Heart right ventricle (tissue), 16 donors: ENCODE results near the gene TMEM171. TPM values are rescaled to one million over a fixed set of nuclear protein-coding genes. Genes with fewer than 3 reads are reported as not detected.

Experiments used
- ATAC-seq, 8 donors: fragments of 200-7000 bp; cut with Tn5 transposase; one replicate each; pipeline ENCODE4 v1.9.1; 2020; ENCODE audit warnings: mild to moderate bottlenecking in 8 of 8, moderate library complexity in 8 of 8, moderate number of reproducible peaks in 1 of 8
- DNase-seq, 2 donors: peaks; one replicate each; pipeline ENCODE4 v3.0.0-alpha.2; 2020
- H3K27ac ChIP-seq, 10 donors: fragments of 200-600 bp; sonication (generic) in 2 of 10; one replicate each; pipeline versions ENCODE4 v1.5.0 to v1.8.0; 2020 to 2022; ENCODE audit warnings: mild to moderate bottlenecking in 3 of 10
- H3K27me3 ChIP-seq, 7 donors: fragments of 200-600 bp; one replicate each; pipeline ENCODE4 v1.8.0; 2021 to 2022; ENCODE audit warnings: mild to moderate bottlenecking in 2 of 7
- H3K36me3 ChIP-seq, 9 donors: fragments of 200-600 bp; sonication (generic) in 1 of 9; one replicate each; pipeline versions ENCODE4 v1.5.0 to v1.8.0; 2020 to 2022; ENCODE audit warnings: mild to moderate bottlenecking in 2 of 9
- H3K4me1 ChIP-seq, 9 donors: fragments of 200-600 bp; sonication (generic) in 1 of 9; one replicate each; pipeline versions ENCODE4 v1.5.0 to v1.8.0; 2020 to 2022; ENCODE audit warnings: mild to moderate bottlenecking in 4 of 9
- H3K4me3 ChIP-seq, 10 donors: fragments of 200-600 bp; sonication (generic) in 2 of 10; one replicate each; pipeline versions ENCODE4 v1.5.0 to v1.8.0; 2020 to 2022; ENCODE audit warnings: mild to moderate bottlenecking in 7 of 10, moderate library complexity in 2 of 10
- H3K9me3 ChIP-seq, 11 donors: fragments of 200-600 bp in 10 of 11; sonication (generic) in 2 of 11; one replicate each; pipeline versions ENCODE4 v1.5.0 to v1.8.0; 2013 to 2022; ENCODE audit warnings: mild to moderate bottlenecking in 2 of 11, control low read depth in 1 of 11, moderate library complexity in 1 of 11
- WGBS, 2 donors: extraction: QIAGEN DNeasy Blood & Tissue Kit; methylation state at CpG; one replicate each; pipeline ENCODE4 v1.1.7; 2013; ENCODE audit warnings: inconsistent platforms in 1 of 2; 5-methylcytosine and 5-hydroxymethylcytosine counted together
- intact Hi-C, 10 donors: fragments of 100-400 bp; cut with DNase I; formaldehyde crosslinking; loops; one replicate each; pipeline versions ENCODE4 v1.11.1 to v1.14.2; 2022
- polyA plus RNA-seq, 2 donors: library from polyadenylated mRNA; stranded (reverse); fragments of 200-250 nt; gene quantifications; one replicate each; pipeline ENCODE4 v1.2.3, GENCODE V29; 2013
- total RNA-seq, 10 donors: library from RNA; stranded (reverse); fragmentation: NEBNext Ultra II Directional in 3 of 10; extraction: Animal tissue kit (Norgen Biotek cat#: 25700) in 3 of 10; gene quantifications; one replicate each; pipeline versions ENCODE4 v1.2.1 to v1.2.4, GENCODE V29; 2021 to 2023
- TF ChIP-seq, protein P1 (sequence below), 9 donors: fragments of 200-600 bp; sonication (generic) in 2 of 9; IDR thresholded peaks; one replicate each; pipeline versions ENCODE4 v1.5.0 to v1.8.0; 2021 to 2022; ENCODE audit warnings: antibody characterized with exemption in 9 of 9, mild to moderate bottlenecking in 5 of 9, moderate library complexity in 1 of 9
- donor health status: Arrhythmogenic right ventricular cardiomyopathy.
- donor health status: ischemic (EF 13 %, LVEDD 7.1; RV severe dilation, severe dysfunction).
- donor health status: healthy with polysubstance abuse.
- donor health status: DM: no; HTN: yes; CAD: no.
- donor health status: DM: no; HTN: no; CAD: no.
- donor health status: ischemic (EF 25% LVEDD 6.9; RV normal size, moderate dysfunction).
- donor health status: ischemic (EF 25% LVEDD 5.7; RV mildly dilated, moderate dysfunction).
- donor health status: healthy.
- donor health status: DM: yes; HTN: yes; CAD: no.
- donor health status: Ischemic cardiomyopathy.
- donor health status: ischemic (EF 35%, LVEDD 5.7; RV mildly dilated, moderate dysfunction).
- donor health status: nonischemic (EF 11% LVEDD 7.7; RV severe dilation, severe dysfunction).
- donor health status: DM: yes; HTN: yes; CAD: no.
- donor health status: PGD.
- donor health status: ischemic (EF 29% LVEDD 5.4; RV normal size, mild dysfunction).
- donor health status: nonischemic (EF 23%, LVEDD 6.1; RV moderate dilation, normal function).

Gene TMEM171
- total and polyA plus RNA-seq, 12 donors = 0.03 TPM; not detected in 11

DNA sequence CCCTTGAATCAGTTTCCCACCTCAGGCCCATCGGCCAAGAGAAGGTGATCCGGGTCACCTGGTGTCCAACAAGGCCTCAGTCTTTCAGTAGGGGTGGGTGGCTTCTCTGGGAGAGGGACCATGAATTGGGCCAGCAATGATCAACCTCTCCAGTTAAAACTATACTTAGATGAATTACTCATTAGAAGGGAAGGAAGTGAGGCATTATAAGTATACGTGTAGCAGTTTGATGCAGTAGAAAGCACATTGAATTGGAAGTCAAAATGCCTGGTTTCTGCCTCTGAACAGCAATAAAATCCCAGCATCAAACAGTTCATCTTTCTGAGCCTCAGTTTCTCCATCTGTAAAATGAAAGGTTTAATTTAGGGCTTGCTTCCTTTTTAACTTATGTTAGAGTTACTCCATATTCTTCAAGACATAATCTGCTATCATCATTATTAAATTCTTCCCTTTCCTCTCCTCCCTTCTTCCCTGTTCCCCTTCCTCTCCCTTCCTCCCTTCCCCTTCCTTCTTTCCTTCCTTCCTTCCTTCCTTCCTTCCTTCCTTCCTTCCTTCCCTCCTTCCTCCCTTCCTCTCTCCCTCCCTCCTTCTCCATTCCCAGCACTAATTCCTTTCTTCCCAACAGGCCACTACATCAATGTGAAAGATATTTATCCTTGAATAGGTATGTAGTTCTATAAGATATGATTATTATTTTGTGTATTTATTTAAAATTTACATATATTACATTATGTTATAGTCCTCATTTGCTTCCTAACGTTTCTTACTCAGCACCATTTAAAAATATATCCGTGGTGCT is 34.0 kb downstream of the TMEM171 start:
- peaks cover 0 to 48% (median 5%) of the 10 kb centered on the region in 7 donors for H3K27me3 ChIP-seq
- no peak for ATAC-seq
- WGBS, 2 donors = 80 to 89% methylated on average over 5 of the region's 5 CpGs
- H3K4me3 ChIP-seq = no peak overlapping the region
- no peaks in the 10 kb centered on the region for H3K36me3 ChIP-seq
- TF ChIP-seq, protein P1, sequence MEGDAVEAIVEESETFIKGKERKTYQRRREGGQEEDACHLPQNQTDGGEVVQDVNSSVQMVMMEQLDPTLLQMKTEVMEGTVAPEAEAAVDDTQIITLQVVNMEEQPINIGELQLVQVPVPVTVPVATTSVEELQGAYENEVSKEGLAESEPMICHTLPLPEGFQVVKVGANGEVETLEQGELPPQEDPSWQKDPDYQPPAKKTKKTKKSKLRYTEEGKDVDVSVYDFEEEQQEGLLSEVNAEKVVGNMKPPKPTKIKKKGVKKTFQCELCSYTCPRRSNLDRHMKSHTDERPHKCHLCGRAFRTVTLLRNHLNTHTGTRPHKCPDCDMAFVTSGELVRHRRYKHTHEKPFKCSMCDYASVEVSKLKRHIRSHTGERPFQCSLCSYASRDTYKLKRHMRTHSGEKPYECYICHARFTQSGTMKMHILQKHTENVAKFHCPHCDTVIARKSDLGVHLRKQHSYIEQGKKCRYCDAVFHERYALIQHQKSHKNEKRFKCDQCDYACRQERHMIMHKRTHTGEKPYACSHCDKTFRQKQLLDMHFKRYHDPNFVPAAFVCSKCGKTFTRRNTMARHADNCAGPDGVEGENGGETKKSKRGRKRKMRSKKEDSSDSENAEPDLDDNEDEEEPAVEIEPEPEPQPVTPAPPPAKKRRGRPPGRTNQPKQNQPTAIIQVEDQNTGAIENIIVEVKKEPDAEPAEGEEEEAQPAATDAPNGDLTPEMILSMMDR (IDR thresholded peaks at IDR 0.05) = no peak
- no peaks in the 10 kb centered on the region for H3K4me1 ChIP-seq
- no peaks in the 10 kb centered on the region for H3K9me3 ChIP-seq
- H3K27ac ChIP-seq = no peak overlapping the region
- intact Hi-C loops = no loop called here
- DNase-seq = no peak

DNA sequence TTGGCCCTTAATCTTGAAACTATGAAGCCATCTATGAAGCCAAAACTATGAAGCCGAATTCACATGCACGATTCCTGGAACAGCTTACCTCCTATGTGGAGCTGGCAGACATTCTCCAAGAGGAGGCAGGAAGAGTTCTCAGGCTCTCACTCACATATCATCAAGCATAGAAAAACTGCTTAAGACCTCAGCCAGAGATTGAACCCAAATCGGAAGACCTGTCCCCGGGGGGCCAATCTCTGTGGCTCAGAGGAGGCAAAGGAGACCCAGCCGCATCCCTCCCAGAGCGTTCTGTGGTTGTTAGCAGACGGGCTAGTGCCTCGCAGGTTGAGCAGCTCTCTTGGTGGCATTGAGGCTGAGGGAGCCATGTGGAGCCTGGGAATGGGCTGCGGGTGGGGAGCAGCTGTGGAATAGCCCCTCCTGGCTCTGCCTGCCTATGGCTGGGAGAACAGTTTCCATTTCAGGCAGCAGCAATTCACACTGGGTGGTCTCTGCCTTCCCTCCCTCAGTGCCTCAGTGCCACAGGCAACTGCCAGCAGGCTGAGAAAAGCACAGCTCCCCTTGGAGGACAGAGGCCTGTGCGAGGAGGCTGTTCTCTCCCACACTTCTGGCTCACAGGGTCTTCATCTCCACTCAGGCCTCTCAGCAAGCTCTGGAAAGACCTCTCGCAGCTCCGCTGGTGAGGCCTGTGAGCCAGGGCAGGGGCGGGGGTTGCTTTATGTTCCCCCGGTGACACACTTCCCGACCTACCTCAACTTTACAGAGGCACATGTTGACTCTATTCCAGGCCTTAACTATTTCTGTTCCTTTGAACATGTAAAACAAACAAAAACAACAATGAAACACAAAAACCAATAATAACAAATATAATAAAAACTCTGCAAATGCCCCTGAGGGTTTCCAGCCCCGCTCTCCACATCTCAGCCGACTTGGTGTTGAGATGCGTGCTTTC is 35.2 kb downstream of the TMEM171 start:
- no peaks in the 10 kb centered on the region for H3K36me3 ChIP-seq
- no peaks in the 10 kb centered on the region for H3K9me3 ChIP-seq
- H3K27ac ChIP-seq = no peak overlapping the region
- ATAC-seq = no peak
- TF ChIP-seq, protein P1 (IDR thresholded peaks at IDR 0.05) = no peak
- intact Hi-C loops = no loop called here
- WGBS, 2 donors = 80 to 84% methylated on average over 18 of the region's 18 CpGs
- no peak for DNase-seq
- H3K27me3 ChIP-seq = peaks cover 0 to 55% (median 5%) of the 10 kb centered on the region in 7 donors
- no peaks in the 10 kb centered on the region for H3K4me1 ChIP-seq
- no peak overlapping the region for H3K4me3 ChIP-seq

DNA sequence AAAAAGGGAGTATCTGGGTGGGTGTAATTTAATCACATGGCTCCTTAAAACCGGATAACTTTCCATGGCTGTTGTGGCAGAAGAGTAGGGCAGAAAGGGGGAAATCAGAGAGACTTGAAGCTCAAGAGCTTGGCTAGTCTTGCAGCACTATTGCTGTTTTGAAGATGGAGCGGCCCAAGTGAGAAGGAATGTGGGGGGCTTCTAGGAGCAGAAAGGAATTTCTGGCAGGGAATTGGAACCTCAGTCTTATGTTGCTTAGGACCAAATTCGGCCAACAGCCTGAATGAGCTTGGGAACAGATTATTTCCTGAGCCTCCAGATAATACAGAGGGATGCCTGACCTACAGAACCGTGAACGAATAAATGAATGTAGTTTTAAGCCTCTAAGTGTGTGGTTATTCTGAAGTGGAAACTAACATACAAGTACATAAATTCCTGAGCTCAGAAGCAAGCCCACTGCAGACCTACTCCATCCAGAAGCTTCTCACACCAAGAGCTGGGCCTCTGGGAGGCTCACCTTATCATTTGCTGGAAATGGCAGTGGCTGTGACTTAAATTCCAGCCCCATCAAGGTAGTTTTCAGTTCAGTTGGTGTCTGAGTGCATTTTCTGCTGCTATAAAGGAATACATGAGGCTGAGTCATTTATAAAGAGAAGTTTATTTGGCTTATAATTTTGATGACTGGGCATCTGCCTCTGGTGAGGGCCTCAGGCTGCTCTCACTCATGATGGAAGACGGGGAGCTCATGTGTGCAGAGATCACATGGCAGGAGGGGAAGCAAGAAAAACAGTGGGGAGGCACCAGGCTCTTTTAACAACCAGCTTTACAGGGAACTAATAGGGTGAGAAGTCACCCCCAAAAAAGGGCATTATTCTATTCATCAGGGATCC is 37.3 kb downstream of the TMEM171 start:
- 70 to 83% methylated on average over 6 of the region's 6 CpGs for WGBS, 2 donors
- no peaks in the 10 kb centered on the region for H3K9me3 ChIP-seq
- DNase-seq = no peak
- TF ChIP-seq, protein P1 (IDR thresholded peaks at IDR 0.05) = no peak
- no peak overlapping the region for H3K27ac ChIP-seq
- H3K27me3 ChIP-seq = peaks cover 0 to 75% (median 16%) of the 10 kb centered on the region in 7 donors
- H3K4me1 ChIP-seq = no peaks in the 10 kb centered on the region
- ATAC-seq = no peak
- intact Hi-C loops = no loop called here
- H3K4me3 ChIP-seq = no peak overlapping the region
- H3K36me3 ChIP-seq = no peaks in the 10 kb centered on the region

DNA sequence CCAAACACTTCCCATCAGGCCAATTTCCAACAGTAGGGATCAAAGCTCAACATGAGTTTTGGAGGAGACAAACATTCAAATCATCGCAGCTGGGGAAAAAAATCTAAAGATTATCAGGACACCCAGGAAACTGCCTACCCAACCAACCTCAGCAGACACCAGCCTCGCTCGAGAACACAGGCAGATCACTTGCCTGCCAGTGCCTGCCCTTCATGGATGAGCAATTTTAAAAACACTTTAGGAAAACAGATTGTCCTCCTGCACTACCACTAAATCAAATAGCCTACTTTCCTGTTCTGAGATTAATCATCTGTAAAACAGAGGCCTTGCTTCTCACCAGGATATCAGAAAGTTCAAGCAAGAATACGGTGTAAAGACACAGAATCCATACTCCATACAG is 37.9 kb downstream of the TMEM171 start:
- no peaks in the 10 kb centered on the region for H3K4me1 ChIP-seq
- H3K27ac ChIP-seq = no peak overlapping the region
- TF ChIP-seq, protein P1 (IDR thresholded peaks at IDR 0.05) = no peak
- peaks cover 0 to 77% (median 16%) of the 10 kb centered on the region in 7 donors for H3K27me3 ChIP-seq
- DNase-seq (no peak), ATAC-seq (no peak)
- 89 to 92% methylated on average over 4 of the region's 4 CpGs for WGBS, 2 donors
- intact Hi-C loops = no loop called here
- no peaks in the 10 kb centered on the region for H3K36me3 ChIP-seq
- H3K9me3 ChIP-seq = no peaks in the 10 kb centered on the region
- no peak overlapping the region for H3K4me3 ChIP-seq
